GM19438 (cell line): ENCODE results near the gene MRPL12.
"Not testable (repeated sequence)": the region's sequence is repeated elsewhere in the genome, so short reads cannot be mapped to it uniquely, and the experiment has no call there.

ENCODE experiments used
- ATAC-seq: cut with Tn5 transposase; IDR thresholded peaks from one replicate; pipeline ENCODE4 v1.9.1; 2021; ENCODE audit warnings: low read depth; ENCODE audit not compliant: unreplicated experiment

Gene MRPL12

DNA sequence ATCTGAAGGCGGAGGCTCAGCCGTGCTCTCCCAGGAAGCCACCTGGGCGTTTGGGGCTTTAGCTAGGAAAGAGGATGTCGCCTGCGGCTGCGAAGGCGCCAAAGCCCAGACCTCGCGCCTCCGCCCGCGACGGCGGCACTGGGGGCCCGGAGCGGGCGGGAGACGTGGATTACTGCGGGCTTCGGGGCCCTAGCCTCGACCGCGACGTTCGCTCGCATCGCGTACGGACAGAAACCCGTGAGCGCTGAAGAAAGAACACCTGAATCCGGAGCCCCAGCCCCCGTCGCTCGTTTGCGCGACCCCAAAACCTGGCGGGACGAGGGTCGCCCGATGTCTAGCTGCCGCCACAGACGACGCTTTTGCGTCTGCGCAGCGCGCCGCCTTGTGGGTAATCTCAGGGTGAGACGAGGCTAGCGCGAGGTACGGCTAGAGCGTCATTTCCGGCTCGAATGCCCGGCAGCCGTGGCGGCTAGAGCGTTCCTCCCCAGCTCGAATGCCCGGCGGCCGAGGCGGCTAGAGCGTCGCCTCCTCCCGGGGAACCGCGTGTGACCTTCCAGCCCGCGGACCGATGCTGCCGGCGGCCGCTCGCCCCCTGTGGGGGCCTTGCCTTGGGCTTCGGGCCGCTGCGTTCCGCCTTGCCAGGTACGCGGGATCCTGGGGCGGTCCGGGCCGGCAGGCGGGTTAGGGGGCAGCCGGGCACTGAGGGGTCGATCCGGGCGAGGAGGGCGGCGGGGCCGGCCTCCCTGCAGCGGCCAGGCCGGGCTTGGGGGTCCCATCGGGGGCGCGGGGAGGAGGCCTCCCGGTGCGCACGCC lies at the start of gene MRPL12:
Gene MRPL12, plus strand, starts transcription at position 434 of the 813 bp plus-strand sequence. Its CDS starts 135 bp downstream, at position 569.
- ATAC-seq = peak; percentile 79

DNA sequence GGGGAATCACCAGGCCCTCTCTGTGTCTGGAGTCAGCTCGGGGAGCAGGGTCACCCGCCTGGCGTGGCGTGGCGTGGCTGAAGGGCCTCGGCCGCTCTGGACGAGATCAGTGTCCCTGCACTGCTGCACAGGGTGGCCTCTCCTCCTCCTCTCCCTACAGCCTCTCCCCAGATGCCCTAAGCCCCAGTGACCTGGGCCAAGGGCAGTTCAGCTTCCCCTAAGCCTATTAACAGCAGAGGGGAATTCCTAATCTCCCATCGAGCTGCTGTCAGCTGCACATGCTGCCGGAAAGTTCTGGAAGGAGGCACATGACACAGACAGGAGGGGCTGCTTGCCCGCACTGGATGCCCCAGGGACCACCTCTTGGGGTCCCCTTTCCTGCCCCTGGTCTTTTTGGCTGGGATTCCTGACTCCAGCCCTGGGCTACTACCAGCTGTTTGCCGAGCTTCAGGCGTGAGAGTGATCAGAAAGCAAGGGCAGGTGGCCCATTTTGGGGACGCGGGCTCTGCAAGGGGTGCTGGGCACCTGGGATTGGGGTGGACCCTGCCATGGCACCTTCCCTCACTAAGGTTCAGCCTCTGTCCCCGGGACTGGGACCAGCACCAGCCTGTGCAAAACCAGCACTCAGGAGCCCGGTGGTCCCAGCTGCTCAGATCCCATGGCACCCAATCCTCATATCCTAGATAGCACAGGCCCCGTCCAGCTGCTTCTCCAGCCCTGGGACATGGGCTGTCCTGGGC lies 47.6 kb upstream of the MRPL12 start:
- no peak for ATAC-seq

GRCh38 chr17:81656118-81656743 lies 46.9 kb upstream of the MRPL12 start, which contains the start of gene PDE6G:
PDE6G (minus strand) TSS chr17:81656542; CDS start chr17:81653305, 3,237 bp downstream.
- ATAC-seq = no peak

DNA sequence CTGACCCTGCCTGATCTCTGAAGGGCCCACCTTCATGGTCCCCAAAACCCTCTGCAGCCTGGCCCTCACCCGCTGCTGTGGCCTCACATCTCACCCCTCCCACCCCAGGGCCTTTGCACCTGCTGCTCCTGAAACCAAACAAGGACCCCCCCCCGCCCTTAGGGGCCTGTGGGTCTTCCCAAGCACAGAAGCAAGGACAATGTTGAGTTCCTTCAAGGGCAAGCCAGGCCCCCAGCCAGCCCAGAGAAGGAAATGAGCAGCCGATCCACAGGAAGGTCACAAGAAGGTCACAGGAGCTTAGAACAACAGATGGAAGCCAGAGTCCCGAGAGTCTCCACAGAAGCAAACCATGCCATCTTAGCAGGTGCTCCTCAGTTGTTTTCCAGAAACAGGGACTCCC lies 46.3 kb upstream of the MRPL12 start:
- ATAC-seq = no peak

DNA sequence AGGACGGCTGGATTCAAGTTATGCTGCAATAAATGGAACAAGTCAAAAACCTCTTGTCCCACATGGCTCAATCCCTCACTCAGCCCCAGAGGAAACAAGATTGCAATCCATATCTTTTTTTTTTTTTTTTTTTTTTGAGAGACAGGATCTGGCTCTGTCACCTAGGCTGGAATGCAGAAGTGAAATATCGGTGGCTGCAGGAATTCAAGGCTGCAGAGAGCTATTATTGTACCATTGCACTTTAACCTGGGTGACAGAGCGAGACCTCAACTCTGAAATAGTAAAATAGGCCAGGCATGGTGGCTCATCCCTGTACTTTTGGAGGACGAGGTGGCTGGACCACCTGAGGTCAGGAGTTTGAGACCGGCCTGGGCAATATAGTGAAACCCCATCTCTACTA lies 44.1 kb upstream of the MRPL12 start:
- ATAC-seq = no peak

DNA sequence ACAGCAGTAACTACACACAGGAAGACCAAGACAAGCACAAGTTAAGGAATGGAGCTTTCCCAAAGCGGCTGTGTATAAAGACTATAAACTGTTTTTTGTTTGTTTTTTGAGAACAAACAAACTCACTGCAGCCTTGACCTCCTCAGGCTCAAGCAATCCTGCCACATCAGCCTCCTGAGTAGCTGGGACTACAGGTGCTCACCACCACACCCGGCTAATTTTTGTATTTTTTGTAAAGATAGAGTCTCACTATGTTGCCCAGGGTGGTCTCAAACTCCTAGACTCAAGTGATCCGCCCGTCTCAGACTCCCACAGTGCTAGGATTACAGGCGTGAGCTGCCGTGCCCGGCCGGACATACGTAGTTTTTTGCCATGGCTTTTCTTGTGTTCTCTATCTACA lies 42.7 kb upstream of the MRPL12 start:
- ATAC-seq = no peak

DNA sequence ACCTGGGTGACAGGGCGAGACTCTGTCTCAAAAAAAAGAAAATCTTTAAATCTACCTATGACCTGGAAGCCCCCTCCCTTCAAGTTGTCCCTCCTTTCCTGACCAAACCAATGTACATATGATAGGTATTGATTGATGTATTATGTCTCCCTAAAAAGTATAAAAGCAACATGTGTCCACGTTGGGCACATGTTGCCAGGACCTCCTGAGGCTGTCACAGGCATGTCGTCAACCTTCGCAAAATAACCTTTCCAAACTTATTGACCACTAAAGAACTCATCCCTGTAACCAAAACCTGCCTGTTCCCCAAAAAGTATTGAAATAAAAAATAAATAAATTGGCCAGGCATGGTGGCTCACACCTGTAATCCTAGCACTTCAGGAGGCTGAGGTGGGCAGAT lies 41.2 kb upstream of the MRPL12 start:
- no peak for ATAC-seq

GRCh38 chr17:81664051-81664470 lies 39.1 kb upstream of the MRPL12 start:
- no peak for ATAC-seq

DNA sequence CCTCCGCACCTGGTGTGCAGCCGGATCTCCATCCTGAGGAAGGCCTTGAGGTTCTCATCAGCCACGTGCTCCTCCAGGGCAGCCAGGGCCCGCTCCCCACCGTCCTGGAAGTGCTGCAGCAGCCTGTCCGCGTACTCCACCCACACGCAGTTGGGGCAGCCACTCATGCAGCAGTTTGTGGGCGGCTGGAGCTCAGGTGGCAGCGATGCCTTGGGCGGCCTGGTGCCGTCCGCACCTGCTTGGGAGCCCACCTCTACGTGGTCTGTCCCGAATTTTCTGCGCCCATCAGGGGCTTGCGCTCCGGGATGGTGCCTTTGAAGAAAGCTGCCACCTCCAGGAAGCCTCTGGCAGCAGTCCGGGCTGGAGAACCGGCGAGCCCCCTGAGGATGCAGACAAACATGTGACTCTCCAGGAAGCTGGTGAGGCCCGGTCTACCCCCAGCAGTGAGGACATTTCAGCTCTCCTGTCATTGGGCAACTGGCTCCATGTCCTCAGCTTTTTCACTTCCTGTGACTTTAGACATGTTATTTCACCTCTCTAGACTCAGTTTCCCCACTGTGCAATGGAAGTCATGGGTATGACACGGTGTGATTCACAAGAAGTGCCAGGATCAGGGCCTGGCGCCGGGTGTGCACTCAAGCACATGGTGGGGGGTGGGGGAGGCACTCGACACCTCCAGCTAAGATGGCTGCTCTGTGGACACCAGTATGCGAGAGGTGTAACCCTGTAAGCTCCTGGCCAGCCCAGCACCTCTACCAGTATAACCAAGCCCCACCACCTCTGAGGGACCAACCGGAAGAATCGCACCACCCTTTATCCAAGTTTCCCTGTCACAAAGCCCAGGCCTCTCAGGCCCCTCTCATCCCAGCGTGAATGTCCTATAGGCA lies 37.7 kb upstream of the MRPL12 start:
- peak; percentile 3 for ATAC-seq

DNA sequence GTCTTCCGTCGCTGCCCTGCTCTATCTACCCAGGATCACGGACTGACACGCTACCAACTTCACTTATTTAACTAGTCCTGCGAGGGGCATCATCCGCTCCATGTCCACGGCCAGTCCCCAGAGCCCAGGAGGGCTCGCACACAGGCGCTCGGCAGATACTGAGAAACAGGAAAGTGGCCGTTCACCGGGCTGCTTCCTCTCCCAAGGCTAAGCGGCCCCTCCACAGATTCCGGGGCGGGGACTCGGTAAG lies 37.1 kb upstream of the MRPL12 start:
- ATAC-seq = no peak

DNA sequence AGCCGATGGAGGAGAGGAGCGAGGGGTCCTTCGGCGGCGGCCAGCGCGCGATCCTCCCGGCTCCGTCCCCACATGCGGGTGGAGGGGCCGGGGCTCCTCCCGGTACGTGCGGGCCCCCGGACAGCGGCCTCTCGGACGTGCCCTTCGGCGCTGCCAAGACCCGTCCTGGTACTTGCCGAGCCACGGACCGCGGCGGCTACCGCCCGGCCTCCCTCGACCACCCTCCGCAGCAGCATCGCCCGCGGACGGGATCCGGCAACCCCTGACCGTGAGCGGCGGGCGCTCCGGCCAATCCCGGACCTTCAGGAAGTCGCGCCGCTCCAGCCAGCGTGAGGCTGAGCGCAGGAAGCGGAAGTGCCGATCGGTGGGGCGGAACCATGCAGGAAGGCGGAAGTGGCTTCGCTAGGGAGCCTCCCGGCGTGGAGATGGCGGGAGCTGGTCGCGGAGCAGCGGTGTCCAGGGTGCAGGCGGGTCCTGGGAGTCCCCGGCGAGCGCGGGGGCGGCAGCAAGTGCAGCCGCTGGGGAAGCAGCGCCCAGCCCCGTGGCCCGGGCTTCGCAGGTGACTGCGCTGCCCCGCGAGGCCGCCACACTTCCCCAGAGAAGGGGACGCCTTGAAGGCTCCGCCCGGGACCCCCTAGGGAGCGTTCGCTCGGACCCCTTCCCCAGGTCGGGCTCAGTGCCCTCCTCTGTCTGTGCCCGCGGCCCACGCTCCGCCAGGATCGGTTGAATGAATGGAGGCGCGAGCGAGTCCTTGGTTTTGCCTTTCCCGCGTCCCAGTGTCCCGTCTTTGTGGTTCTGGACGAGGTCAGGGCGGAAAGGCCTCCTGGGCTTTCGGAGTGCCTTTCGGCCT lies 36.6 kb upstream of the MRPL12 start, which contains the start of the genes CCDC137 and OXLD1:
Gene CCDC137, plus strand, starts transcription at position 396 of the 850 bp plus-strand sequence. Its CDS starts 30 bp downstream, at position 426.
Gene OXLD1, minus strand, starts transcription at position 264 of the 850 bp plus-strand sequence. Its CDS starts 28 bp downstream, at position 236.
- ATAC-seq = peak; percentile 88

GRCh38 chr17:81667754-81668153 lies 35.4 kb upstream of the MRPL12 start:
- no peak for ATAC-seq

DNA sequence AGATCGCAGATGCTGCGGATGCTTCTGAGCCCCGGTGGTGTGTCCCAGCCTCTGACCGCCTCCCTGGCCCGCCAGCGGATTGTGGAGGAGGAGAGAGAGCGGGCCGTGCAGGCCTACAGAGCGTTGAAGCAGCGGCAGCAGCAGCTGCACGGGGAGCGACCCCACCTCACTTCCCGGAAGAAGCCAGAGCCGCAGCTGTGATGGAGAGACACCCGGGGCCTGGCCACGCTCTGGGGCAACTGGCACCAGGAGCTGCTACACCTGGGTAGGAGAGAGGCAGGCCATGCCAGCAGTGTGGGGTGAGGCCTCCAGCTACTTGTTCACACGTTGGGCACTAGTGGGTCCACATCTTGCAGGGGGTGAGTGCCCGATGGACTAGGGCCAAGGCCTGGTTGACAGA lies 30.7 kb upstream of the MRPL12 start:
- no peak for ATAC-seq

- no peak for ATAC-seq
These were observed 30.2 kb upstream of the MRPL12 start for GRCh38 chr17:81672954-81673353.

- ATAC-seq = no peak
These were observed 29.5 kb upstream of the MRPL12 start for GRCh38 chr17:81673561-81674258.

- ATAC-seq = not testable (repeated sequence)
These were observed 27.5 kb upstream of the MRPL12 start for GRCh38 chr17:81675515-81676221.

GRCh38 chr17:81676906-81677305 lies 26.3 kb upstream of the MRPL12 start:
- ATAC-seq = no peak

DNA sequence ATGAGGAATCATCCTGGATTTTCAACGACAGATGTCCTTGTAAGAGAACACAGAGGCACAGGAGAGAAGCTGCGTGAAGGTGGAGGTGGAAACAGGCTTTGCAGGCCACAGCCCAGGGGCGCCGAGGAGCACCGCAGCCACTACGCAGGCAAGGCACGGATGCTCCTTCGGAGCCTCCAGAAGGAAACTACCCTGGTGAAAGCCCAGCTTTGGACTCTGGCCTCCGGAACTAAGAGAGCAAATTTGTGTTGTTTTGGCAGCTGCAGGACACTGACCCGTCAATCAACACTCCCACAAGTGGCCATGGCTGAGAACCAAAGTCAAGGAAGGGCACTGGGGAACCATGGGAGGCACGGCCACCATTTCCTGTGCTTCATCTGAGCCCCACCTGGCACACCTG lies 23.0 kb upstream of the MRPL12 start:
- ATAC-seq = no peak
